Activated CD8-positive, alpha-beta T cell treated with anti-CD3 and anti-CD28 coated beads for 36 hours (primary cell): ENCODE data around the gene HNMT. TPM values are rescaled to one million over a fixed set of nuclear protein-coding genes. Genes with fewer than 3 reads are reported as not detected.

ENCODE experiments used
- ATAC-seq: fragments of 200-7000 bp; cut with Tn5 transposase; one replicate; pipeline ENCODE4 v1.10.0; 2021; ENCODE audit warnings: mild to moderate bottlenecking, moderate library complexity
- CTCF ChIA-PET: fragments of 350-600 bp; sonication (Branson Sonifier 250); formaldehyde crosslinking; loops from one replicate; lab custom pipeline; 2021; ENCODE audit warnings: antibody characterized with exemption; lab: Charles Lee
- POLR2A ChIA-PET: fragments of 350-600 bp; sonication (Branson Sonifier 250); formaldehyde crosslinking; loops from one replicate; lab custom pipeline; 2021; ENCODE audit warnings: antibody characterized with exemption; lab: Charles Lee
- DNase-seq: peaks from one replicate; pipeline ENCODE4 v3.0.0-alpha.2; 2020
- H3K27ac Mint-ChIP-seq: one replicate; pipeline ENCODE4 v1.8.0; 2021; ENCODE audit warnings: mild to moderate bottlenecking, mixed read lengths
- H3K27me3 Mint-ChIP-seq: one replicate; pipeline ENCODE4 v1.8.0; 2021; ENCODE audit warnings: mixed read lengths
- H3K36me3 Mint-ChIP-seq: one replicate; pipeline ENCODE4 v1.8.0; 2021; ENCODE audit warnings: low read depth, mixed read lengths
- H3K4me1 Mint-ChIP-seq: one replicate; pipeline ENCODE4 v1.8.0; 2021; ENCODE audit warnings: low read depth, mixed read lengths
- H3K4me3 Mint-ChIP-seq: one replicate; pipeline ENCODE4 v1.8.0; 2021; ENCODE audit warnings: mild to moderate bottlenecking, moderate library complexity, mixed read lengths
- H3K9me3 Mint-ChIP-seq: one replicate; pipeline ENCODE4 v1.8.0; 2021; ENCODE audit warnings: mixed read lengths
- CTCF ChIP-seq: fragments of 200-600 bp; IDR thresholded peaks from one replicate; pipeline ENCODE4 v1.8.0; 2022; ENCODE audit warnings: antibody characterized with exemption, mild to moderate bottlenecking
- intact Hi-C: fragments of 100-400 bp; cut with micrococcal nuclease; formaldehyde crosslinking; loops from one replicate; pipeline ENCODE4 v1.10.0; 2022
- total RNA-seq, 2 experiments: library from RNA; stranded (reverse); gene quantifications; one replicate each; pipeline ENCODE4 v1.2.3, GENCODE V29; 2021

Gene HNMT
- total RNA-seq, 2 experiments from 2014 or later = not detected

- Mint-ChIP-seq H3K27me3 (no peaks in the 10 kb centered on the region), H3K9me3 (no peaks in the 10 kb centered on the region), H3K4me3 (no peak overlapping the region), H3K36me3 (no peaks in the 10 kb centered on the region), H3K27ac (no peak overlapping the region), H3K4me1 (no peaks in the 10 kb centered on the region)
- ChIA-PET CTCF (no interaction called here), POLR2A (no interaction called here)
- TF ChIP-seq CTCF = no peak
- ATAC-seq (no peak), DNase-seq (no peak)
- intact Hi-C loops = no loop called here
These were observed 33.5 kb downstream of the HNMT start for GRCh38 chr2:137997733-137998132.

GRCh38 chr2:137998503-137998902 lies 34.2 kb downstream of the HNMT start:
- no peak overlapping the region for H3K27ac Mint-ChIP-seq
- H3K27me3 Mint-ChIP-seq = no peaks in the 10 kb centered on the region
- H3K4me1 Mint-ChIP-seq = no peaks in the 10 kb centered on the region
- CTCF ChIA-PET = interaction anchor here (1.5 kb wide), 1 partner anchor 9 kb away, joined by 3 read pairs; no protein-coding TSS in a partner anchor
- POLR2A ChIA-PET = no interaction called here
- no peaks in the 10 kb centered on the region for H3K9me3 Mint-ChIP-seq
- ATAC-seq = no peak
- H3K36me3 Mint-ChIP-seq = no peaks in the 10 kb centered on the region
- H3K4me3 Mint-ChIP-seq = no peak overlapping the region
- TF ChIP-seq CTCF = no peak
- DNase-seq = no peak
- intact Hi-C loops = no loop called here

- Mint-ChIP-seq H3K27ac (no peak overlapping the region), H3K9me3 (no peaks in the 10 kb centered on the region), H3K27me3 (no peaks in the 10 kb centered on the region), H3K4me1 (no peaks in the 10 kb centered on the region), H3K36me3 (no peaks in the 10 kb centered on the region), H3K4me3 (no peak overlapping the region)
- POLR2A ChIA-PET = no interaction called here
- CTCF ChIA-PET = interaction anchor here (1.5 kb wide), 1 partner anchor 10 kb away, joined by 3 read pairs; no protein-coding TSS in a partner anchor
- intact Hi-C loops = no loop called here
- ATAC-seq = no peak
- DNase-seq = no peak
- TF ChIP-seq CTCF = no peak
These were observed 35.0 kb downstream of the HNMT start for GRCh38 chr2:137999273-137999672.

- Mint-ChIP-seq H3K27me3 (no peaks in the 10 kb centered on the region), H3K4me3 (no peak overlapping the region), H3K9me3 (no peaks in the 10 kb centered on the region), H3K4me1 (no peaks in the 10 kb centered on the region), H3K27ac (no peak overlapping the region), H3K36me3 (no peaks in the 10 kb centered on the region)
- intact Hi-C loops = no loop called here
- DNase-seq (no peak), ATAC-seq (no peak)
- TF ChIP-seq CTCF = no peak
- ChIA-PET POLR2A (no interaction called here), CTCF (no interaction called here)
These were observed 35.7 kb downstream of the HNMT start for GRCh38 chr2:138000009-138000408.

GRCh38 chr2:138000796-138001195 lies 36.5 kb downstream of the HNMT start:
- no peak for TF ChIP-seq CTCF
- H3K36me3 Mint-ChIP-seq = no peaks in the 10 kb centered on the region
- H3K4me1 Mint-ChIP-seq = no peaks in the 10 kb centered on the region
- CTCF ChIA-PET = no interaction called here
- no peak overlapping the region for H3K4me3 Mint-ChIP-seq
- H3K9me3 Mint-ChIP-seq = no peaks in the 10 kb centered on the region
- no peak for DNase-seq
- intact Hi-C loops = no loop called here
- no peak for ATAC-seq
- POLR2A ChIA-PET = no interaction called here
- no peak overlapping the region for H3K27ac Mint-ChIP-seq
- no peaks in the 10 kb centered on the region for H3K27me3 Mint-ChIP-seq
